ENCODE results near the gene NF1. TPM values are rescaled to one million over a fixed set of nuclear protein-coding genes. Genes with fewer than 3 reads are reported as not detected.

The NF1 gene
- polyA plus RNA-seq, 3 donors = 1.2 to 7.4 (median 2.1) TPM

DNA sequence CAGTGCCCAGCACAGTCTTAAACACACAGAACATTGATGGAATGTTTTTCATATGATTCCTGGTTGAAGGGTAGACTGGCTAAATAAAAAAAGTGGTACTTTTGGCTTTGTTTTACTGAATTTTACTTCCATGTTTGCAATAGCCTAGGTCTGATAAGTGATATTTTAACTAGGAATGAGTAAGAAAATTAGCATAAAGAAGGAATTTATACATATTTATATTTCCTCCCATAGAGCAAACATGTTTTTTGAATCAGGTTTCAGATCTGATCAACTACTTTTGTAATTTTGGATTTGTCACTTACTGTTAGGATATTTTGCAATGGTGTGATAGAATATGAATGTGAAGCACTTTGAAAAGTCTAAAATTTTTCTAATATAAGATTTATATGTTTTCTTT is 7.2 kb downstream of the NF1 start:
- H3K4me2 ChIP-seq (replicated peaks; ENCODE audit: extremely low read depth, low read length, poor library complexity, severe bottlenecking) = no peak overlapping the region
- H3K36me3 ChIP-seq (replicated peaks in 1 of 2; ENCODE audit: control insufficient read depth in 1 of 2, insufficient read depth in 2 of 2, low read length in 2 of 2) = no peaks in the 10 kb centered on the region
- H2AFZ ChIP-seq (ENCODE audit: insufficient read depth, low read depth, low read length, poor library complexity, severe bottlenecking) = no peak overlapping the region
- no peak overlapping the region for H3K27ac ChIP-seq (ENCODE audit: low read depth in 1 of 2, low read length in 2 of 2)
- H3K4me1 ChIP-seq (ENCODE audit: control insufficient read depth in 1 of 2, insufficient read depth in 2 of 2, low read length in 2 of 2) = no peaks in the 10 kb centered on the region
- Mint-ChIP-seq H3K27ac (no peak overlapping the region), H3K36me3 (peaks cover 0 to 3% of the 10 kb centered on the region in 2 donors), H3K9me3 (no peaks in the 10 kb centered on the region), H3K4me1 (no peaks in the 10 kb centered on the region), H3K4me3 (no peak overlapping the region), H3K27me3 (ENCODE audit: low read depth in 3 of 3) (peaks cover 0 to 2% (median 0%) of the 10 kb centered on the region in 3 donors)
- no peak overlapping the region for H3K4me3 ChIP-seq (replicated peaks in 1 of 3; ENCODE audit: low read depth in 2 of 3, low read length in 3 of 3)
- intact Hi-C loops (cut with micrococcal nuclease) = no loop called here
- no peak overlapping the region for H3K9ac ChIP-seq (ENCODE audit: insufficient read depth, low read length, poor library complexity, severe bottlenecking)
- no peaks in the 10 kb centered on the region for H3K27me3 ChIP-seq (ENCODE audit: control insufficient read depth in 2 of 2, insufficient read depth in 2 of 2, low read length in 2 of 2)
- peaks cover 10% of the 10 kb centered on the region for H4K20me1 ChIP-seq (ENCODE audit: insufficient read depth, low read length)
- no peak for DNase-seq
- H3K79me2 ChIP-seq (ENCODE audit: insufficient read depth, low read length) = peaks cover 58% of the 10 kb centered on the region
- no peaks in the 10 kb centered on the region for H3K9me3 ChIP-seq (replicated peaks in 1 of 2; ENCODE audit: control insufficient read depth in 1 of 2, insufficient read depth in 1 of 2, low read length in 2 of 2)
- TF ChIP-seq, protein P1, sequence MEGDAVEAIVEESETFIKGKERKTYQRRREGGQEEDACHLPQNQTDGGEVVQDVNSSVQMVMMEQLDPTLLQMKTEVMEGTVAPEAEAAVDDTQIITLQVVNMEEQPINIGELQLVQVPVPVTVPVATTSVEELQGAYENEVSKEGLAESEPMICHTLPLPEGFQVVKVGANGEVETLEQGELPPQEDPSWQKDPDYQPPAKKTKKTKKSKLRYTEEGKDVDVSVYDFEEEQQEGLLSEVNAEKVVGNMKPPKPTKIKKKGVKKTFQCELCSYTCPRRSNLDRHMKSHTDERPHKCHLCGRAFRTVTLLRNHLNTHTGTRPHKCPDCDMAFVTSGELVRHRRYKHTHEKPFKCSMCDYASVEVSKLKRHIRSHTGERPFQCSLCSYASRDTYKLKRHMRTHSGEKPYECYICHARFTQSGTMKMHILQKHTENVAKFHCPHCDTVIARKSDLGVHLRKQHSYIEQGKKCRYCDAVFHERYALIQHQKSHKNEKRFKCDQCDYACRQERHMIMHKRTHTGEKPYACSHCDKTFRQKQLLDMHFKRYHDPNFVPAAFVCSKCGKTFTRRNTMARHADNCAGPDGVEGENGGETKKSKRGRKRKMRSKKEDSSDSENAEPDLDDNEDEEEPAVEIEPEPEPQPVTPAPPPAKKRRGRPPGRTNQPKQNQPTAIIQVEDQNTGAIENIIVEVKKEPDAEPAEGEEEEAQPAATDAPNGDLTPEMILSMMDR (IDR thresholded peaks at IDR 0.05) = no peak

- Mint-ChIP-seq H3K27ac (no peak overlapping the region), H3K27me3 (ENCODE audit: low read depth in 3 of 3) (no peaks in the 10 kb centered on the region), H3K4me1 (peaks cover 7% of the 10 kb centered on the region), H3K9me3 (no peaks in the 10 kb centered on the region), H3K36me3 (peaks cover 10 to 11% of the 10 kb centered on the region in 2 donors), H3K4me3 (no peak overlapping the region)
- TF ChIP-seq, protein P1 (IDR thresholded peaks at IDR 0.05) = no peak
- peaks cover 10% of the 10 kb centered on the region for H4K20me1 ChIP-seq (ENCODE audit: insufficient read depth, low read length)
- no peak overlapping the region for H3K4me2 ChIP-seq (replicated peaks; ENCODE audit: extremely low read depth, low read length, poor library complexity, severe bottlenecking)
- intact Hi-C loops (cut with micrococcal nuclease) = no loop called here
- H3K4me3 ChIP-seq (replicated peaks in 1 of 3; ENCODE audit: low read depth in 2 of 3, low read length in 3 of 3) = no peak overlapping the region
- peaks cover 52% of the 10 kb centered on the region for H3K79me2 ChIP-seq (ENCODE audit: insufficient read depth, low read length)
- H3K4me1 ChIP-seq (ENCODE audit: control insufficient read depth in 1 of 2, insufficient read depth in 2 of 2, low read length in 2 of 2) = no peaks in the 10 kb centered on the region
- WGBS (ENCODE audit: insufficient coverage) = no CpG with 5 or more reads among the region's 1 CpG
- H3K36me3 ChIP-seq (replicated peaks in 1 of 2; ENCODE audit: control insufficient read depth in 1 of 2, insufficient read depth in 2 of 2, low read length in 2 of 2) = no peaks in the 10 kb centered on the region
- no peaks in the 10 kb centered on the region for H3K9me3 ChIP-seq (replicated peaks in 1 of 2; ENCODE audit: control insufficient read depth in 1 of 2, insufficient read depth in 1 of 2, low read length in 2 of 2)
- H3K9ac ChIP-seq (ENCODE audit: insufficient read depth, low read length, poor library complexity, severe bottlenecking) = no peak overlapping the region
- H3K27me3 ChIP-seq (ENCODE audit: control insufficient read depth in 2 of 2, insufficient read depth in 2 of 2, low read length in 2 of 2) = no peaks in the 10 kb centered on the region
- no peak overlapping the region for H2AFZ ChIP-seq (ENCODE audit: insufficient read depth, low read depth, low read length, poor library complexity, severe bottlenecking)
- no peak overlapping the region for H3K27ac ChIP-seq (ENCODE audit: low read depth in 1 of 2, low read length in 2 of 2)
- DNase-seq = no peak
Observed at GRCh38 chr17:31105991-31106390, 11.2 kb downstream of the NF1 start.
